Lower lobe of right lung (tissue), 2 donors: ENCODE data around the gene NUFIP1. TPM values are rescaled to one million over a fixed set of nuclear protein-coding genes. Genes with fewer than 3 reads are reported as not detected.

Experiments used
- ATAC-seq, 2 donors: fragments of 200-7000 bp; cut with Tn5 transposase; one replicate each; pipeline ENCODE4 v1.9.1; 2020 to 2022; ENCODE audit warnings: mild to moderate bottlenecking in 2 of 2, moderate library complexity in 2 of 2
- DNase-seq: peaks from one replicate; pipeline ENCODE4 v3.0.0-alpha.2; 2020
- H3K27ac ChIP-seq: fragments of 200-600 bp; one replicate; pipeline ENCODE4 v1.8.0; 2022
- H3K27me3 ChIP-seq: fragments of 200-600 bp; one replicate; pipeline ENCODE4 v1.8.0; 2022; ENCODE audit warnings: low read depth
- H3K36me3 ChIP-seq: fragments of 200-600 bp; one replicate; pipeline ENCODE4 v1.8.0; 2022; ENCODE audit warnings: mild to moderate bottlenecking
- H3K4me1 ChIP-seq: fragments of 200-600 bp; one replicate; pipeline ENCODE4 v1.8.0; 2022
- H3K4me3 ChIP-seq: fragments of 200-600 bp; one replicate; pipeline ENCODE4 v1.8.0; 2022; ENCODE audit warnings: mild to moderate bottlenecking
- H3K9me3 ChIP-seq: fragments of 200-600 bp; one replicate; pipeline ENCODE4 v1.8.0; 2022
- CTCF ChIP-seq: fragments of 200-600 bp; IDR thresholded peaks from one replicate; pipeline ENCODE4 v1.8.0; 2022; ENCODE audit warnings: antibody characterized with exemption, mild to moderate bottlenecking
- intact Hi-C: fragments of 100-400 bp; cut with DNase I; formaldehyde crosslinking; loops from one replicate; pipeline ENCODE4 v1.11.0; 2022
- total RNA-seq: library from RNA; stranded (reverse); fragmentation: NEBNext Ultra II Directional; extraction: Animal tissue kit (Norgen Biotek cat#: 25700); gene quantifications from one replicate; pipeline ENCODE4 v1.2.1, GENCODE V29; 2021
- donor health status: DM: no; HTN: yes; CAD: no; lungs with severe emphysema.

NUFIP1 gene
- total RNA-seq, 1 donor from 2014 or later: 3.8 TPM

DNA sequence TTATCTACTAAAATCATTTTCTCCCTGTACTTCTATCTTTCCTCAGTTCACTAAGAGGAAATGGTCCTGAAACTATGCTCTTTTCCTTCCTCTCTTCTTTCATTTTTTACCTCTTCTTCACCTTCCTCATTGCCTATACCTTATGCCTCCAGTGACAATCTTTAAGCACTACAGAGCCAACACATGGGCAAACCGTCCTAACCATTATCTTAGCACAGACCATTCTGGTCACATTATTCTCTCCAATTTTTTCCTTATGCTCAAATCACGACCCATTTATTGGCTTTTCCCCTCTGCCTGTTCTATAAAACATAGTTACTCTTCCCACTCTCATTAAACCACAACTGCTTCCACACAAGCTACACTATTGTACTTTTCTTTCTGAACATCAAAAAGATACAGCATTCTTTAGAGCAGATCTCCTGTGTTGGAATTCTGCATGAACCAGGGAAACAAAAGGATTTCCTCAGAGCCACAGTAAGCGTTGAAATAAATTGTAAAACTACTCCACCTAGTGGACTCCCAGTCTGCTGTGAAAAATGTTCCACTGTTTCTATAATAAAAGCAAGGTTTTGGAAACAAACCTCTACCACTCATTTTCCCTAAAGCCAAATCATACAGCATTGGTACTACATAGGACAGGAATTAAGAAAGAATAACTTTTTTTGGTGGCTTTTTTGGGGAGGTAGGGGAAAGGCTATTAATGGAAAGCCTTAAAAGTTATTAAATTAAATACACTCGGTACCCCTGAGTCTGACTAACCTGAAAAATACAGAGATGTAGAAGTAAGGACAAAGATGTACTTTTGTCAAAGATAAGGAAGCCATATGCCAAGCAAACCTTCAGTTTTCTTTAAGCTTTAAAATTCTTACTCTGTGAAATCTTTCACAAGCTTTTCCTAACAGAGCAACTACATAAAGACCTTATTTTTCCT, 19.5 kb downstream of the NUFIP1 start:
- Histone ChIP-seq H3K9me3 (no peaks in the 10 kb centered on the region), H3K4me1 (peaks cover 14% of the 10 kb centered on the region), H3K36me3 (peaks cover 13% of the 10 kb centered on the region), H3K27ac (no peak overlapping the region), H3K27me3 (no peaks in the 10 kb centered on the region), H3K4me3 (no peak overlapping the region)
- intact Hi-C loops: loop anchor here (5.0 kb wide), 1 partner anchor 488 kb away; no protein-coding TSS in a partner anchor
- peak; percentile 81 for TF ChIP-seq CTCF
- no peak for DNase-seq
- peak in 1 of 2 donors; percentile 67 for ATAC-seq

GRCh38 chr13:44968434-44968815, 20.8 kb downstream of the NUFIP1 start:
- DNase-seq: no peak
- no peak for ATAC-seq
- no peaks in the 10 kb centered on the region for H3K27me3 ChIP-seq
- H3K4me1 ChIP-seq: peaks cover 8% of the 10 kb centered on the region
- TF ChIP-seq CTCF: no peak
- H3K27ac ChIP-seq: no peak overlapping the region
- intact Hi-C loops: no loop called here
- H3K9me3 ChIP-seq: no peaks in the 10 kb centered on the region
- no peak overlapping the region for H3K4me3 ChIP-seq
- H3K36me3 ChIP-seq: peaks cover 23% of the 10 kb centered on the region

DNA sequence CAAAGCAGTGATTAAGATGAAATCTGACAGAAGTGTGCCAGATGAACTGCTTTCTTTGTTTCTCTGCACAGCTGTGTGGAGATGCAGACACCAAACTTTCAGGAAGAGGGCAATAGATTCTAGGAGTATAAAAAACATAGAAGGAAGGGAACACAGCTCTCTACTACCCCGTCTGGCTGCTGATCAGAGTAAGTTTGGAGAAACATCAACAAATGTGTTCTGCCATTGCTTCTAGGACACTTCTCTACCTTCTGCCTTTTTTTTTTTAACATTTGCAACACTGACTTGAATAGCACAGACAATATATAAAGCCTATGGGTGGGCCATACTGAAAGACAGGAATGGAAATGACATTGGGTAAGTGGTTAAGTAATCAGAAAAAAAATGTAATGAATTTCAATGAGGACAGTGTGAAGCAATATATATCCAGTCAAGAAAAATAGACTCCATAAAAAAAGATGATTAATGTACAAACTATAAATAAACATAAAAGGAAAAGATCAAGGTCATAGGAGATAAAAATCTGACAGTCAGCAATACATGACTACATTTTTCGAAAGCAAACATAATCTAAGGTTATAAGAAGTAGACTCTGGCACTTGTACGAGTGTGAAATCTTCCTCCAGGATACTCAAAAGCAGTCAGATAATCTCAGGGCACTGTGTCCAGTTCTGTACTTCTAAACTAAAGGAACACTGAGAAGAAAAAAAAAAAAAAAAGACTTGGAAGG, 21.4 kb downstream of the NUFIP1 start:
- intact Hi-C loops: no loop called here
- no peak for TF ChIP-seq CTCF
- Histone ChIP-seq H3K4me3 (no peak overlapping the region), H3K9me3 (peaks cover under 1% of the 10 kb centered on the region), H3K27me3 (no peaks in the 10 kb centered on the region), H3K36me3 (peaks cover 23% of the 10 kb centered on the region), H3K27ac (no peak overlapping the region), H3K4me1 (peaks cover 6% of the 10 kb centered on the region)
- ATAC-seq (no peak), DNase-seq (no peak)

- Histone ChIP-seq H3K4me3 (no peak overlapping the region), H3K4me1 (no peaks in the 10 kb centered on the region), H3K27ac (no peak overlapping the region), H3K36me3 (peaks cover 41% of the 10 kb centered on the region), H3K27me3 (no peaks in the 10 kb centered on the region), H3K9me3 (peaks cover 16% of the 10 kb centered on the region)
- no peak for DNase-seq
- TF ChIP-seq CTCF: no peak
- ATAC-seq: no peak
- intact Hi-C loops: no loop called here
Measured at GRCh38 chr13:44961997-44962396, 27.3 kb downstream of the NUFIP1 start.

DNA sequence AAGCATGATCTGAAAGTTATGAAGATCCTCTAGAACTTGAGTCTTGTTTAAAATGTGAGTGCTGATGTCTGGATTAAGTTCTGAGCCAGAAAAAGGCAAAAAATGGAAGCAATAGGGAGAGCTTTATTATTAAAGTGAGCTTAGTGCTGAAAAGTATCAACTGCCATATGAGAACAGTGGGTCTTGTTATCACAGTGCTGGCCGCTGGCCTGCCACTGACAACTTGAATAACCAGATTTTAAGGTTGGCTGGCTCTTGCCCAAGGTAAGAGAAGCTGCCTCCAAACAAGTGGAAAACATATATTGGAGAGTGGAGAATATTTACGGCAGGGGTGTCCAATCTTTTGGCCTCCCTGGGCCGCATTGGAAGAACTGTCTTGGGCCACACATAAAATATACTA, 33.9 kb downstream of the NUFIP1 start:
- no peak overlapping the region for H3K27ac ChIP-seq
- no peak for TF ChIP-seq CTCF
- DNase-seq (peak; percentile 57), ATAC-seq (peak; percentile 46 to 57)
- peaks cover 18% of the 10 kb centered on the region for H3K36me3 ChIP-seq
- no peaks in the 10 kb centered on the region for H3K4me1 ChIP-seq
- no peaks in the 10 kb centered on the region for H3K9me3 ChIP-seq
- H3K4me3 ChIP-seq: no peak overlapping the region
- intact Hi-C loops: no loop called here
- H3K27me3 ChIP-seq: no peaks in the 10 kb centered on the region
